ENCODE results near the gene BST1.
"Not testable (repeated sequence)": the region's sequence is repeated elsewhere in the genome, so short reads cannot be mapped to it uniquely, and the experiment has no call there.

BST1 gene

DNA sequence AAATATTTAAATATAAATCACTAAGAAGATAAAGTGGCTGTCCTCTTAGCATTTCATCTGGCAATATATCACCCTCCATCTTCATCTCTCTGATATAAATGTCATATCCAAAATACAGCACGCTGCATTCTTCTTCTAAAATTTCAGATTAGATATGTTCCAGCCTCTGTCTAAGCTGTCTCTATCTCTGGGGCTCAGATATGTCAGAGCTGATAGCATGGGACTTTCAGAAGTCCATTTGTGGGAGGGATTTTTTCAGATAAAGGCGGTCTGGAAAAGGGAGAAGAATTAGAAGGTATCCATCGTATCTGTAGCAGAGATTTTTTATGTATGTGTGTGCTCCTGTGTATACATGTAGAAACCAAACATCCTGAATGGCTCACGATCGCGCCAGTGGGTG, 50.2 kb downstream of the BST1 start:
- no peak for DNase-seq (ENCODE audit: low read depth)
- H3K4me3 ChIP-seq (ENCODE audit: low read length), result no peak overlapping the region
- TF ChIP-seq, protein P1, sequence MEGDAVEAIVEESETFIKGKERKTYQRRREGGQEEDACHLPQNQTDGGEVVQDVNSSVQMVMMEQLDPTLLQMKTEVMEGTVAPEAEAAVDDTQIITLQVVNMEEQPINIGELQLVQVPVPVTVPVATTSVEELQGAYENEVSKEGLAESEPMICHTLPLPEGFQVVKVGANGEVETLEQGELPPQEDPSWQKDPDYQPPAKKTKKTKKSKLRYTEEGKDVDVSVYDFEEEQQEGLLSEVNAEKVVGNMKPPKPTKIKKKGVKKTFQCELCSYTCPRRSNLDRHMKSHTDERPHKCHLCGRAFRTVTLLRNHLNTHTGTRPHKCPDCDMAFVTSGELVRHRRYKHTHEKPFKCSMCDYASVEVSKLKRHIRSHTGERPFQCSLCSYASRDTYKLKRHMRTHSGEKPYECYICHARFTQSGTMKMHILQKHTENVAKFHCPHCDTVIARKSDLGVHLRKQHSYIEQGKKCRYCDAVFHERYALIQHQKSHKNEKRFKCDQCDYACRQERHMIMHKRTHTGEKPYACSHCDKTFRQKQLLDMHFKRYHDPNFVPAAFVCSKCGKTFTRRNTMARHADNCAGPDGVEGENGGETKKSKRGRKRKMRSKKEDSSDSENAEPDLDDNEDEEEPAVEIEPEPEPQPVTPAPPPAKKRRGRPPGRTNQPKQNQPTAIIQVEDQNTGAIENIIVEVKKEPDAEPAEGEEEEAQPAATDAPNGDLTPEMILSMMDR (IDR thresholded peaks at IDR 0.05; ENCODE audit: insufficient read depth, low read depth, low read length, missing control alignments), result no peak

DNA sequence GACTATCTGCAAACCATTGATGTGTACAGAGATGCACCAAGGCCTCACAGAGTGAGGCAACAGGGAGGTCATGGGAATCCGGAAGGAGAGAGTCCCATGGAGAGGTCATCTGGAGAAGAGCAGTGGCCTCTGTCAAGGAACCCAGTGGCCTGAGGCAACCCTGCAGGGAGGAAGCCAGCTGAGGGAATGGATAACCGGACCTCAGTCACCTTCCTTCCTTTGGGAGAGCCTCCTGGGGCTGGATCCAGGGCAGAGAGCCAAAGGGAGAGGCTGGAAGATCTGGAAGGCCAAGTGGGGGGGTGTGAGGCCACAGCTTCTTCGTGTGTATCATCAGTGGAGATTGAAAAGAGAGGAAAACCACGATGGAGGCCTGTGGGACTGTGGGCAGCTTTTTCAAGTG, 50.9 kb downstream of the BST1 start:
- no peak for DNase-seq (ENCODE audit: low read depth)
- no peak overlapping the region for H3K4me3 ChIP-seq (ENCODE audit: low read length)
- TF ChIP-seq, protein P1 (IDR thresholded peaks at IDR 0.05; ENCODE audit: insufficient read depth, low read depth, low read length, missing control alignments), result no peak

DNA sequence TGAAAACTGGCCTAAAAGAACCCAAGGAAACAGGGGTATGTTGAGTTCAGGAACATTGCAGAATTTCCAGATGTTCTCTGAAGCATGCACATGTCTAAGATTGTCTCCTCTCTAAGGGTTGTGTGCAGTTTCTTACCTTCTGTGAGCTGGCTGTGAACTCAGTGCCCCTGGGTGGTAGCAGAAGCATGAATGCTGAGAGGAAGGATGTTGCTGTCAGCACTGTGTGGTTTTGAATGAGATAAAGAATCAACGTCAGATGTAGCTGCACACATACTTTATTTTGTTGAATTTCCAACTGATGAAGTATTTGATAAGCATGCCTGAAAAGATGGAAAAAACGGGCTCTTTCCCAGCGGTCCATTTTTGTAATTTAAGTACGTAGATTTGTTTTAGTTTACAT, 51.5 kb downstream of the BST1 start:
- TF ChIP-seq, protein P1 (IDR thresholded peaks at IDR 0.05; ENCODE audit: insufficient read depth, low read depth, low read length, missing control alignments), result no peak
- H3K4me3 ChIP-seq (ENCODE audit: low read length), result no peak overlapping the region
- no peak for DNase-seq (ENCODE audit: low read depth)

DNA sequence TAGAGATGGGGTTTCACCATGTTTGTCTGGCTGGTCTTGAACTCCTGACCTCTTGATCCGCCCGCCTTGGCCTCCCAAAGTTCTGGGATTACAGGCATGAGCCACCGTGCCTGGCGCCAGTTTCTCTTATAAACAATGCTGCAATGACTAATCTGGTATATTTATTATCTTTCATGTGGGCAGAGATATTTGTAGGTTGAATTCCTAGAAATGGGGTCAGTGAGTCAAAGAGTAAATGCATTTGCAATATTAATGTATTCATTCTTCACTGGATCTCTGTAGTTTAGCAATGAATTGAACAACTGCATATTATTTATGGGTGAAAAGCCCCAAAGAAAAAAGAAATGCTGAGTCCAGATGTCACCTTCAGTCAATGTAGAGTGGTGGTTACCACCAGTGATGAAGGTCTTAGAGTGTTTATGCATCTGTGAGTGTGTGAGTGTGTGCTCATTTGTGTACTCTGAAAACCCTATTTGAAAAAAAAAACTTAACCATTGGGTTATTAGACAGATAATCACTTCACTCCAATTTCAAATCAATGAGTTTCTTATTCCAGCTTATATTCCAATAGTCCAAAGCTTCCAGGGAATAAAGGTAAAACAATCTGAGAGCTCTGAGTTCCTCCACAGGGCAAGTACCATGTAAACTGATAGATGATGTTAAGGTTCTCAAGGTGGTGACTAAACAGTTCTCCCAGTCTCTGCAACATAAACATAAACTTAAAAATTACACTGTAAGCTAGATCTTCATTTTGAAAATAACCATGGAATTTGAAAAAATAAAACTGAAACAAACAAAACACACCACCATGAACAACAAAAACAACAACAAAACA, 52.7 kb downstream of the BST1 start:
- TF ChIP-seq, protein P1 (IDR thresholded peaks at IDR 0.05; ENCODE audit: insufficient read depth, low read depth, low read length, missing control alignments), result no peak
- DNase-seq (ENCODE audit: low read depth), result peak; percentile 51
- H3K4me3 ChIP-seq (ENCODE audit: low read length), result no peak overlapping the region

DNA sequence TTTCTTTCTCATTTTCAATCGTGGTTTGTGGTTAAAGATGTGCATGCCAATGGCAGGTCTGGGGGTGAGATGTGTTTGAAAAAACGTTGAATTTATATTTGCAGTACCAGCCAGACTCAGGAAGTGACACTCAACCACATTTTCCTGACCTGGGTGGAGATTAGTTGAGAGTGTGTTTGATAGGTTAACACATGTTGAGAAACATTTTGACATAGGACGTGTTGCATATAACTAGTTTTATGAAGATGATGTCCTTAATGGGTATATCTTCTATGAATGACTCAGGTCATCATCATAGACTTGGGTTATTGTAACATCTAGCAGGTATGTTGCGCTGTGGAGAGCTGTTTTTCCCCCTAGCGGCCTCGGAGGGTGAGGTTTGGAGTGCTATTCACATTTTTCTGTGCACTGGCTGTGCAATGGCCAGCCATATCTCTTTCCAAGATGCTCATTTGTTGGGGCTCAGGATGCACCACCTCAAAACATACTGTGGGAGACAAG, 53.5 kb downstream of the BST1 start:
- TF ChIP-seq, protein P1 (IDR thresholded peaks at IDR 0.05; ENCODE audit: insufficient read depth, low read depth, low read length, missing control alignments), result peak; percentile 60
- no peak overlapping the region for H3K4me3 ChIP-seq (ENCODE audit: low read length)
- peak; percentile 86 for DNase-seq (ENCODE audit: low read depth)

DNA sequence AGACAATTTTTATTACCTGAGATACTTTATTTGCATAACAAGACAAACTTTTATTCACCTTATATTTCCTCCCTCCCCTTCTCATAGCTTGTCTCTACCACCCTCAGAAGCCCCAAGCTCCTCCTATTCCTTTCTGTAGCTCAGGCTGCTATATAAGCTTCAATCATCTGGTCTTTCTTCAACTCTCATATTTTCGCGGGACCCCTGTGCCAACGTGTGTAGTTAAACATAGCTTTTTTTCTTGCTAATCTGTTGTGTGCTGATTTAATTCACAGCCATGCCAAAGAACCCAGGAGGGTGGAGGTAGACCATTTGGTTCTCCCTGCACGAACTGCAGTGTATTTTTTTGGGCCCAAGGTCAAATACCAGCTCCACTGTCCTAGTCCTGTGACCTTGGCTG, 54.2 kb downstream of the BST1 start:
- DNase-seq (ENCODE audit: low read depth), result no peak
- no peak overlapping the region for H3K4me3 ChIP-seq (ENCODE audit: low read length)
- TF ChIP-seq, protein P1 (IDR thresholded peaks at IDR 0.05; ENCODE audit: insufficient read depth, low read depth, low read length, missing control alignments), result no peak

DNA sequence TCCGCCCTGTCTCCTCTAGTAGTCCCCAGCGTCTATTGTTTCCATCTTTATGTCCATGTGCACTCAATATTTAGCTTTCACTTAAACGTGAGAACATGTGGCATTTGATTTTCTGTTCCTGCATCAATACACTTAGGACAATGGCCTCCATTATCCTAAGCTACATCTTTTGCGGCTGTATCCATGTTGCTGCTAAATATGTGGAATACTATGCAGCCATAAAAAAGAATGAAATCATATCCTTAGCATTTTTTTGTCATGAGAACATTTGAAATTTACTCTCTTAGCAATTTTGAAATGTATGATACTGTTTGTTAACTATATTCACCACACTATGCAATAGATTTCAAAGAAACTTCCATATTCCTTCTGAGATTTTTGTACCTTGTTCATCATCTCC, 55.4 kb downstream of the BST1 start:
- no peak overlapping the region for H3K4me3 ChIP-seq (ENCODE audit: low read length)
- no peak for DNase-seq (ENCODE audit: low read depth)
- TF ChIP-seq, protein P1 (IDR thresholded peaks at IDR 0.05; ENCODE audit: insufficient read depth, low read depth, low read length, missing control alignments), result no peak

DNA sequence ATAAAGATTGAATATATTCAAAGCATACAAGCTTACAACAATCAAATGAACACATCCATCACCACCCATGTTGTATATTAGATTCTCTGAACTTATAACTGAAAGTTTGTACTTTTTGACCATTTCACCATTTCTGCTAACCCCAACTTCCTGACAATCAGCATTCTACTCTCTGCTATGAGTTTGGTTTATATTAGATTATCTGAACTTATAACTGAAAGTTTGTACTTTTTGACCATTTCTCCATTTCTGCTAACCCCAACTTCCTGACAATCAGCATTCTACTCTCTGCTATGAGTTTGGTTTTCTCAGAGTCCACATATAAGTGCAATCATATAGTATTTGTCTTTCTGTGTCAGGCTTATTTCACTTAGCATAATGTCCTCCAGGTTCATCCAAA, 59.6 kb downstream of the BST1 start:
- DNase-seq (ENCODE audit: low read depth); H3K4me3 ChIP-seq (ENCODE audit: low read length): not testable (repeated sequence)
